Sigmoid colon (tissue), 4 donors: ENCODE results near the gene GPC3.

ENCODE experiments used
- CTCF ChIP-seq, 4 experiments: fragments of 450-650 bp in 3 of 4; fragments of 200-600 bp in 1 of 4; IDR thresholded peaks; one replicate each; pipeline ENCODE4 v1.5.1; 2016 to 2019; ENCODE audit warnings: antibody characterized with exemption in 4 of 4, mild to moderate bottlenecking in 3 of 4, moderate library complexity in 2 of 4
- EP300 ChIP-seq, 4 donors: sonication (generic); formaldehyde crosslinking; IDR thresholded peaks; one replicate each; pipeline ENCODE4 v1.6.1; 2017; ENCODE audit warnings: antibody characterized with exemption in 4 of 4
- POLR2A ChIP-seq, 2 donors: fragments of 450-650 bp; IDR thresholded peaks; one replicate each; pipeline ENCODE4 v1.6.1; 2016; ENCODE audit warnings: antibody characterized with exemption in 2 of 2, mild to moderate bottlenecking in 2 of 2, moderate library complexity in 2 of 2

GRCh38 chrX:133649651-133650050 is 335.7 kb downstream of the GPC3 start:
- TF ChIP-seq POLR2A (IDR thresholded peaks at IDR 0.05): no peak
- no peak for TF ChIP-seq CTCF (IDR thresholded peaks at IDR 0.05)
- no peak for TF ChIP-seq EP300 (IDR thresholded peaks at IDR 0.05)
